Mammary epithelial cell (primary cell): Measurements from ENCODE around the gene PTPRC.

Experiments
- CTCF ChIP-seq, 2 donors: IDR thresholded peaks in 1 of 2; conservative IDR thresholded peaks in 1 of 2; 2 replicates each; pipeline ENCODE4 v1.5.1; 2011 to 2012; ENCODE audit warnings: inconsistent platforms in 2 of 2, low read length in 2 of 2, mild to moderate bottlenecking in 2 of 2, control low read depth in 1 of 2, low read depth in 1 of 2; ENCODE audit not compliant: insufficient read depth in 1 of 2; ENCODE audit errors: extremely low read depth in 1 of 2
- EZH2 ChIP-seq: IDR thresholded peaks from 2 replicates; pipeline ENCODE4 v1.6.1; 2012; ENCODE audit warnings: low read length, inconsistent platforms, borderline replicate concordance

- TF ChIP-seq CTCF (conservative IDR thresholded peaks at IDR 0.05 in 1 of 2, IDR thresholded peaks at IDR 0.05 in 1 of 2; ENCODE audit: extremely low read depth in 1 of 2, insufficient read depth in 1 of 2, low read depth in 1 of 2, low read length in 2 of 2): peak in 1 of 2 donors; percentile 9
- no peak for TF ChIP-seq EZH2
These were observed 149.8 kb downstream of the PTPRC start for GRCh38 chr1:198788561-198789064.
